ENCODE results near the gene ZNF576. TPM values are rescaled to one million over a fixed set of nuclear protein-coding genes. Genes with fewer than 3 reads are reported as not detected.
A peak's percentile ranks its signal among the peaks of the same experiment; 100 is the strongest.

Gene ZNF576
- total and polyA plus RNA-seq, 9 of the 15 experiments (the other 6 are each of a cell fraction or from before 2014, with no cell fraction given): 6.8 to 18.2 (median 12.2) TPM

DNA sequence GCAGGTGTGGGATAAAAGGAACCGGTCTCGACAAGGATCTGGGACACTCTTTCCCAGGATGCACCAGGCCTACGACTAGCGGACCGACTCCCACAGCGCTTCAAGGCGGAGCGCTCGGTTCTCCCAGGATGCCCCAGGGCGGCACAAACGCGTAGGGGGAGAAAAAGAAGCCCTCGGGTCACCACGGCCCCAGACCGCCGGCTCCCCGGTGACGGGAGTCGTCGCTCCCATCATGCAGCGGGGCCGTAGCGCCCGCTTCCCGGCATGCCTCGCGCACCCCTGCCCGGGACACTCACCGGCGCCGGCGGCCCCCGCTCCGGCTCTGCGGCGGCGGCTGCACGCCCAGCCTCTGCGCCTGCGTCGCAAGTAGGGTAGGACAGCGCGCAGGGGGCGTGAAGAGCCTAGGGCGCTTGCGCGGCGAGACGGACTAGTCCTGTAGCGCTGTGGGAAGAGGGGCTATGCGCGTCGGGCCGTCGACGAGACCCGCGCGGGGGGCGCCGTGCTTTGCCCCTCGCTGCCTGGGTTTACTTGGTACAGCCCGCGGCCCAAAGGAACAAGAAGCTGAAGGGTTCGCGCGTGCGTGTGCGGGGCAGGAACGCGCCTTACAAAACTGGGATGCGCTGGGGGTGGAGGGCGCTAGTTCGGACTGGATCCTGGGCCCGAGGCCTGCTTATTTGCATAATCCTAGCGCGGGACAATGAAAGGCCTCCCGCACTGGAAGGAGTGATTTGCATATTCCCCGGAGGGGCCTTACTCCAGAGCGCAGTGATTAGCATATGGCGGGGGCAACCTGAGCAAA is 23.1 kb downstream of the ZNF576 start, which contains the start of gene ZNF428 (continued):
- TF ChIP-seq, protein P1, sequence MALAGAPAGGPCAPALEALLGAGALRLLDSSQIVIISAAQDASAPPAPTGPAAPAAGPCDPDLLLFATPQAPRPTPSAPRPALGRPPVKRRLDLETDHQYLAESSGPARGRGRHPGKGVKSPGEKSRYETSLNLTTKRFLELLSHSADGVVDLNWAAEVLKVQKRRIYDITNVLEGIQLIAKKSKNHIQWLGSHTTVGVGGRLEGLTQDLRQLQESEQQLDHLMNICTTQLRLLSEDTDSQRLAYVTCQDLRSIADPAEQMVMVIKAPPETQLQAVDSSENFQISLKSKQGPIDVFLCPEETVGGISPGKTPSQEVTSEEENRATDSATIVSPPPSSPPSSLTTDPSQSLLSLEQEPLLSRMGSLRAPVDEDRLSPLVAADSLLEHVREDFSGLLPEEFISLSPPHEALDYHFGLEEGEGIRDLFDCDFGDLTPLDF (CRISPR knock-in tag; IDR thresholded peaks at IDR 0.05): peak; percentile 80; the same call in 1 of the 2 replicates
- TF ChIP-seq ZNF584 (CRISPR knock-in tag; IDR thresholded peaks at IDR 0.05; ENCODE audit: low read depth): no peak
- no peak for TF ChIP-seq ZNF239 (CRISPR knock-in tag; IDR thresholded peaks at IDR 0.05)
- TF ChIP-seq, protein P2, sequence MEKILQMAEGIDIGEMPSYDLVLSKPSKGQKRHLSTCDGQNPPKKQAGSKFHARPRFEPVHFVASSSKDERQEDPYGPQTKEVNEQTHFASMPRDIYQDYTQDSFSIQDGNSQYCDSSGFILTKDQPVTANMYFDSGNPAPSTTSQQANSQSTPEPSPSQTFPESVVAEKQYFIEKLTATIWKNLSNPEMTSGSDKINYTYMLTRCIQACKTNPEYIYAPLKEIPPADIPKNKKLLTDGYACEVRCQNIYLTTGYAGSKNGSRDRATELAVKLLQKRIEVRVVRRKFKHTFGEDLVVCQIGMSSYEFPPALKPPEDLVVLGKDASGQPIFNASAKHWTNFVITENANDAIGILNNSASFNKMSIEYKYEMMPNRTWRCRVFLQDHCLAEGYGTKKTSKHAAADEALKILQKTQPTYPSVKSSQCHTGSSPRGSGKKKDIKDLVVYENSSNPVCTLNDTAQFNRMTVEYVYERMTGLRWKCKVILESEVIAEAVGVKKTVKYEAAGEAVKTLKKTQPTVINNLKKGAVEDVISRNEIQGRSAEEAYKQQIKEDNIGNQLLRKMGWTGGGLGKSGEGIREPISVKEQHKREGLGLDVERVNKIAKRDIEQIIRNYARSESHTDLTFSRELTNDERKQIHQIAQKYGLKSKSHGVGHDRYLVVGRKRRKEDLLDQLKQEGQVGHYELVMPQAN (IDR thresholded peaks at IDR 0.05; ENCODE audit: borderline replicate concordance): no peak
- TF ChIP-seq, protein P3, sequence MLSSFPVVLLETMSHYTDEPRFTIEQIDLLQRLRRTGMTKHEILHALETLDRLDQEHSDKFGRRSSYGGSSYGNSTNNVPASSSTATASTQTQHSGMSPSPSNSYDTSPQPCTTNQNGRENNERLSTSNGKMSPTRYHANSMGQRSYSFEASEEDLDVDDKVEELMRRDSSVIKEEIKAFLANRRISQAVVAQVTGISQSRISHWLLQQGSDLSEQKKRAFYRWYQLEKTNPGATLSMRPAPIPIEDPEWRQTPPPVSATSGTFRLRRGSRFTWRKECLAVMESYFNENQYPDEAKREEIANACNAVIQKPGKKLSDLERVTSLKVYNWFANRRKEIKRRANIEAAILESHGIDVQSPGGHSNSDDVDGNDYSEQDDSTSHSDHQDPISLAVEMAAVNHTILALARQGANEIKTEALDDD (IDR thresholded peaks at IDR 0.05): no peak
- TF ChIP-seq, protein P4, sequence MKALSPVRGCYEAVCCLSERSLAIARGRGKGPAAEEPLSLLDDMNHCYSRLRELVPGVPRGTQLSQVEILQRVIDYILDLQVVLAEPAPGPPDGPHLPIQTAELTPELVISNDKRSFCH (CRISPR knock-in tag; IDR thresholded peaks at IDR 0.05): no peak
- TF ChIP-seq, protein P4 (tag; IDR thresholded peaks at IDR 0.05): peak; percentile 71; the same call in 1 of the 2 replicates
- TF ChIP-seq ZNF384 (IDR thresholded peaks at IDR 0.05; ENCODE audit: low read depth, low read length): no peak
- TF ChIP-seq, protein P5, sequence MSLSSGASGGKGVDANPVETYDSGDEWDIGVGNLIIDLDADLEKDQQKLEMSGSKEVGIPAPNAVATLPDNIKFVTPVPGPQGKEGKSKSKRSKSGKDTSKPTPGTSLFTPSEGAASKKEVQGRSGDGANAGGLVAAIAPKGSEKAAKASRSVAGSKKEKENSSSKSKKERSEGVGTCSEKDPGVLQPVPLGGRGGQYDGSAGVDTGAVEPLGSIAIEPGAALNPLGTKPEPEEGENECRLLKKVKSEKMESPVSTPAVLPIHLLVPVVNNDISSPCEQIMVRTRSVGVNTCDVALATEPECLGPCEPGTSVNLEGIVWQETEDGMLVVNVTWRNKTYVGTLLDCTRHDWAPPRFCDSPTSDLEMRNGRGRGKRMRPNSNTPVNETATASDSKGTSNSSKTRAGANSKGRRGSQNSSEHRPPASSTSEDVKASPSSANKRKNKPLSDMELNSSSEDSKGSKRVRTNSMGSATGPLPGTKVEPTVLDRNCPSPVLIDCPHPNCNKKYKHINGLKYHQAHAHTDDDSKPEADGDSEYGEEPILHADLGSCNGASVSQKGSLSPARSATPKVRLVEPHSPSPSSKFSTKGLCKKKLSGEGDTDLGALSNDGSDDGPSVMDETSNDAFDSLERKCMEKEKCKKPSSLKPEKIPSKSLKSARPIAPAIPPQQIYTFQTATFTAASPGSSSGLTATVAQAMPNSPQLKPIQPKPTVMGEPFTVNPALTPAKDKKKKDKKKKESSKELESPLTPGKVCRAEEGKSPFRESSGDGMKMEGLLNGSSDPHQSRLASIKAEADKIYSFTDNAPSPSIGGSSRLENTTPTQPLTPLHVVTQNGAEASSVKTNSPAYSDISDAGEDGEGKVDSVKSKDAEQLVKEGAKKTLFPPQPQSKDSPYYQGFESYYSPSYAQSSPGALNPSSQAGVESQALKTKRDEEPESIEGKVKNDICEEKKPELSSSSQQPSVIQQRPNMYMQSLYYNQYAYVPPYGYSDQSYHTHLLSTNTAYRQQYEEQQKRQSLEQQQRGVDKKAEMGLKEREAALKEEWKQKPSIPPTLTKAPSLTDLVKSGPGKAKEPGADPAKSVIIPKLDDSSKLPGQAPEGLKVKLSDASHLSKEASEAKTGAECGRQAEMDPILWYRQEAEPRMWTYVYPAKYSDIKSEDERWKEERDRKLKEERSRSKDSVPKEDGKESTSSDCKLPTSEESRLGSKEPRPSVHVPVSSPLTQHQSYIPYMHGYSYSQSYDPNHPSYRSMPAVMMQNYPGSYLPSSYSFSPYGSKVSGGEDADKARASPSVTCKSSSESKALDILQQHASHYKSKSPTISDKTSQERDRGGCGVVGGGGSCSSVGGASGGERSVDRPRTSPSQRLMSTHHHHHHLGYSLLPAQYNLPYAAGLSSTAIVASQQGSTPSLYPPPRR (CRISPR knock-in tag; IDR thresholded peaks at IDR 0.05; ENCODE audit: borderline replicate concordance): no peak
- no peak for TF ChIP-seq HNRNPL (IDR thresholded peaks at IDR 0.05; ENCODE audit: low read depth, low read length)
- no peak for TF ChIP-seq TAF9B (IDR thresholded peaks at IDR 0.05; ENCODE audit: partially characterized antibody)
- no peak for TF ChIP-seq SNIP1 (IDR thresholded peaks at IDR 0.05; ENCODE audit: low read depth)
- TF ChIP-seq HDAC8 (tag; IDR thresholded peaks at IDR 0.05): 0 out of 2 replicates have a peak, but pooled peaks have one; percentile 39
